Trophoblast cell (in vitro differentiated cells and primary cell): ENCODE results near the gene BRD4.
A peak's percentile ranks its signal among the peaks of the same experiment; 100 is the strongest.

ENCODE experiments used
- DNase-seq, 2 donors: peaks; one replicate each; pipeline ENCODE4 v3.0.0-alpha.2; 2016
- H2AFZ ChIP-seq: 2 replicates; pipeline ENCODE4 v1.6.1; 2013; ENCODE audit warnings: low read length, moderate library complexity, mild to moderate bottlenecking; ENCODE audit not compliant: insufficient read depth, poor library complexity
- H2AK5ac ChIP-seq: 2 replicates; pipeline ENCODE4 v1.6.1; 2013; ENCODE audit warnings: mild to moderate bottlenecking, low read length
- H2BK120ac ChIP-seq: 2 replicates; pipeline ENCODE4 v1.6.1; 2013; ENCODE audit warnings: low read length, mild to moderate bottlenecking, moderate library complexity; ENCODE audit not compliant: insufficient read depth, poor library complexity
- H2BK12ac ChIP-seq: 2 replicates; pipeline ENCODE4 v1.6.1; 2013; ENCODE audit warnings: mild to moderate bottlenecking, low read length, moderate library complexity
- H2BK5ac ChIP-seq: 2 replicates; pipeline ENCODE4 v1.6.1; 2013; ENCODE audit warnings: low read length, low read depth, moderate library complexity, mild to moderate bottlenecking; ENCODE audit not compliant: poor library complexity
- H3K14ac ChIP-seq: 2 replicates; pipeline ENCODE4 v1.6.1; 2013; ENCODE audit warnings: mild to moderate bottlenecking, low read length
- H3K18ac ChIP-seq: 2 replicates; pipeline ENCODE4 v1.6.1; 2013; ENCODE audit warnings: mild to moderate bottlenecking, low read length
- H3K23ac ChIP-seq: 2 replicates; pipeline ENCODE4 v1.6.1; 2013; ENCODE audit warnings: low read length
- H3K27ac ChIP-seq: 2 replicates; pipeline ENCODE4 v1.5.1; 2013; ENCODE audit warnings: low read depth, mild to moderate bottlenecking, inconsistent platforms, low read length, moderate library complexity
- H3K27me3 ChIP-seq: 2 replicates; pipeline ENCODE4 v1.6.1; 2013; ENCODE audit warnings: inconsistent platforms, mild to moderate bottlenecking, low read length, moderate library complexity; ENCODE audit not compliant: insufficient read depth
- H3K36me3 ChIP-seq, 2 experiments: 1 replicate in 1 of 2; 2 replicates in 1 of 2; pipeline ENCODE4 v1.6.1; 2013; ENCODE audit warnings: low read length in 2 of 2, mild to moderate bottlenecking in 2 of 2, moderate library complexity in 1 of 2; ENCODE audit not compliant: insufficient read depth in 2 of 2, control insufficient read depth in 1 of 2
- H3K4ac ChIP-seq: 2 replicates; pipeline ENCODE4 v1.6.1; 2013; ENCODE audit warnings: low read depth, mild to moderate bottlenecking, low read length, moderate library complexity
- H3K4me1 ChIP-seq, 2 experiments: 1 replicate in 1 of 2; 2 replicates in 1 of 2; pipeline ENCODE4 v1.6.1; 2013; ENCODE audit warnings: low read length in 2 of 2, mild to moderate bottlenecking in 2 of 2, moderate library complexity in 1 of 2; ENCODE audit not compliant: insufficient read depth in 2 of 2, control insufficient read depth in 1 of 2
- H3K4me2 ChIP-seq: 2 replicates; pipeline ENCODE4 v1.6.1; 2013; ENCODE audit warnings: inconsistent platforms, mild to moderate bottlenecking, low read length, moderate library complexity
- H3K4me3 ChIP-seq: 2 replicates; pipeline ENCODE4 v1.5.1; 2013; ENCODE audit warnings: mild to moderate bottlenecking, low read depth, low read length, inconsistent platforms
- H3K79me1 ChIP-seq: one replicate; pipeline ENCODE4 v1.6.1; 2013; ENCODE audit warnings: low read length
- H3K79me2 ChIP-seq: 2 replicates; pipeline ENCODE4 v1.6.1; 2013; ENCODE audit warnings: low read length, mild to moderate bottlenecking; ENCODE audit not compliant: control insufficient read depth, insufficient read depth, poor library complexity
- H3K9ac ChIP-seq: 2 replicates; pipeline ENCODE4 v1.6.1; 2013; ENCODE audit warnings: mild to moderate bottlenecking, low read length
- H3K9me3 ChIP-seq: 2 replicates; pipeline ENCODE4 v1.6.1; 2013; ENCODE audit warnings: low read depth, mild to moderate bottlenecking, control low read depth, inconsistent platforms, low read length; ENCODE audit not compliant: insufficient read depth
- H4K12ac ChIP-seq: 2 replicates; pipeline ENCODE4 v1.6.1; 2013; ENCODE audit warnings: low read depth, mild to moderate bottlenecking, low read length, moderate library complexity
- H4K8ac ChIP-seq: 2 replicates; pipeline ENCODE4 v1.6.1; 2013; ENCODE audit warnings: low read depth, mild to moderate bottlenecking, low read length, moderate library complexity
- H4K91ac ChIP-seq: one replicate; pipeline ENCODE4 v1.6.1; 2013; ENCODE audit warnings: low read depth, mild to moderate bottlenecking, low read length, moderate library complexity
- WGBS: extraction: QIAGEN DNeasy Blood & Tissue Kit; methylation state at CpG from one replicate; pipeline ENCODE4 v1.1.7; 2013; ENCODE audit warnings: missing lambda C conversion rate; ENCODE audit not compliant: insufficient read length, insufficient coverage; ENCODE audit errors: extremely low coverage; 5-methylcytosine and 5-hydroxymethylcytosine counted together

The BRD4 gene

DNA sequence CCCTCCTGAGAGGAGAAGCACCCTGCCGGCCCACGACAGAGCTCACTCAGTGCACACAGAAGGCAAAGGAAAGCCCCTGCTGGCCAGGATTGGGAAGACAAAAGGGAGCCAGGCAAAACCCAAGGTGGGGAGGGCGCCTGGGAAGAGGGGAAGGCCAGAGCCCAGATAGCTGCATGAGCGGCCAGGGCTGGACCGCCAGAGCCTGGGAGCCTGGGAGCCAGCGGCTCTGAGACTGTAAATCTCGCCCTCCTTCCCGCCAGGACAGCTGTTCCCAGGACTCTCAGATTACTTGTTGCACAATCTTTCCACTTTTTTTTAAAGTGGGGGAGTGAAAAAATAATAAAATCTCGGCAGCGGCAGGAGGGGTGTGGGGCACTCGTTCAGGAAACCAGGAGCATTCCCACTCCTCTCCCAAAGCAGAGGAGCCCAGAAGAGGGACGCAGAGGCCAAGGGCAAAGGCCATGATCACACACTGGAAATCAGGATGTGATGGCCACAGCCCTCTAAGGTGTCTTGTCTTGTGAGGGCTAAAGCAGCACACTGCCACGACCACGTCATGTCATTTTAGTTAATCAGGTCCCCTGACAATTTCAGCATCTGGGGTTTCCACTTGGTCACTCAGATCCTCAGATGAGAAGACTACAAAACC, 80.5 kb downstream of the BRD4 start:
- H4K91ac ChIP-seq = no peak overlapping the region

DNA sequence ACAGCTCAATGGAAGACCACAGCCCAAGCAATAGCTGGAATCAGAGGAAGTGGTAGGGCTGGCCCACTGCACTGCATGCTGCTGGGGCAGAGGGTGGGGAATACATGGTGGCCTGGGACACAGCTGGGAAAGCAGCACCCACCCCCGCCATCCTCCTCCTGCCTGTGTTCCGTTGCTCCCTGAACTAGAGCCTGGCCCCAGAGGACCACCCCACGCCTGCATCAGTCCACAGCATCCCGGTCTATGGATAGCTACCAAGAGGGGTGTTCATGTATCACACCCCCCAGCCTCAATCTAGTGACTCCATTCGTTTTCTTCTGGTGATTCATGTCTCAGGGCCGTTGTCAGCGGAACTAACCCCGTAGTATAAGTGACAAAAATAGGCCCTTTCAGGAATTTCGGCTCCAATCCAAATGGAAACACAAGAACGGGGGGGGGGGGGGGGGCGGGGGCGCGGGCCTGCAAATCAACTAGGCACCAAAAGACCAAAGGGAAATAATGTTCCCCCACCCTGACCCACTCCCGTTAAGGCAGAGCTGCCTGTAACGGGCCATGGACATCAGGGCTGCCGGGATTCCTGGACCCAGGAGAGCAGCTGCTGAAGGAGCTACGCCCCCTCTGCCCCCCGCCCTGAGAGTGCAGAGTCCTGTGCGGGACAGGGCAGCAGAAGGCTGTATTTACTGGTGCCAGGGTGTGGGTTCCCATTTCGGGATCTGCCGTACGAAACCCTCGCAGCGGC, 81.2 kb downstream of the BRD4 start:
- no peak overlapping the region for H3K4me2 ChIP-seq
- no peaks in the 10 kb centered on the region for H3K27me3 ChIP-seq

More for the DNA sequence above, 80.5 kb downstream of the BRD4 start:
- H3K18ac ChIP-seq = peak overlapping the region; percentile 16
- no peak overlapping the region for H3K4me3 ChIP-seq
- no peak overlapping the region for H3K9ac ChIP-seq
- WGBS = no CpG with 5 or more reads among the region's 14 CpGs
- peak; percentile 43 to 66 for DNase-seq
- peaks cover 4% of the 10 kb centered on the region for H3K79me2 ChIP-seq
- peak overlapping the region; percentile 35 for H3K27ac ChIP-seq
- peaks cover 2% of the 10 kb centered on the region for H3K9me3 ChIP-seq
- no peak overlapping the region for H3K23ac ChIP-seq
- H2AFZ ChIP-seq = no peak overlapping the region
- no peak overlapping the region for H2BK120ac ChIP-seq
- no peak overlapping the region for H3K4me2 ChIP-seq
- no peak overlapping the region for H2BK12ac ChIP-seq
- no peak overlapping the region for H4K8ac ChIP-seq
- no peak overlapping the region for H2BK5ac ChIP-seq
- H2AK5ac ChIP-seq = no peak overlapping the region
- H4K12ac ChIP-seq = no peak overlapping the region
- H3K4me1 ChIP-seq = peaks cover 37 to 39% of the 10 kb centered on the region in 2 experiments
- no peak overlapping the region for H3K14ac ChIP-seq
- H3K79me1 ChIP-seq = peaks cover 14% of the 10 kb centered on the region
- no peaks in the 10 kb centered on the region for H3K27me3 ChIP-seq
- peaks cover 78 to 81% of the 10 kb centered on the region in 2 experiments for H3K36me3 ChIP-seq
- no peak overlapping the region for H3K4ac ChIP-seq

DNA sequence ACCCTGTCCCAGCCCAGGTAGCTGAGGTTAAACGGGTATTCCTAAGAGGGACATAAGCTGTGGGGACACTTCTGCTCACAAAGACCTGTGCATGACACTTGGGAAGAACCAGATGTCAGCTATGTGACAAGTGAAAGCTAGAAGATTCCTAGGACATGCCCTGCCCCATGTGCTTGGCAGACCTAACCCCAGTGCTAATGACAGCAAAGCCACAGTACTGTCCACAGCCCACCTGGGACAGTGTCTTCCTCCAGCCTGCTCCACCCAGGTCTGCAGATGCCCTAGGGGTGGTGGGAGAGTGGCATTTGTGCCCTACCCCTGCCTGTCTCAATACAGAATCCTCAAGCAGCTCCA, 81.7 kb downstream of the BRD4 start:
- Histone ChIP-seq H4K91ac (no peak overlapping the region), H3K4me1 (peaks cover 37 to 39% of the 10 kb centered on the region in 2 experiments), H3K9me3 (peaks cover 2% of the 10 kb centered on the region), H2AFZ (no peak overlapping the region), H4K8ac (no peak overlapping the region), H2BK5ac (peak overlapping the region; percentile 18), H3K4me3 (no peak overlapping the region), H3K23ac (no peak overlapping the region), H3K27ac (peak overlapping the region; percentile 46), H3K4ac (no peak overlapping the region), H3K18ac (no peak overlapping the region), H3K79me2 (peaks cover 4% of the 10 kb centered on the region), H2AK5ac (no peak overlapping the region), H3K79me1 (peaks cover 14% of the 10 kb centered on the region), H3K4me2 (no peak overlapping the region), H3K9ac (peak overlapping the region; percentile 35), H3K14ac (no peak overlapping the region), H3K27me3 (no peaks in the 10 kb centered on the region), H3K36me3 (peaks cover 78 to 81% of the 10 kb centered on the region in 2 experiments), H4K12ac (no peak overlapping the region), H2BK120ac (no peak overlapping the region), H2BK12ac (no peak overlapping the region)
- no CpG with 5 or more reads among the region's 1 CpG for WGBS
- DNase-seq = no peak

More for the DNA sequence above, 81.2 kb downstream of the BRD4 start:
- peaks cover 14% of the 10 kb centered on the region for H3K79me1 ChIP-seq
- H3K79me2 ChIP-seq = peaks cover 4% of the 10 kb centered on the region
- H2BK12ac ChIP-seq = no peak overlapping the region
- no peak overlapping the region for H3K4me3 ChIP-seq
- no peak overlapping the region for H2AK5ac ChIP-seq
- no peak overlapping the region for H4K91ac ChIP-seq
- no peak overlapping the region for H3K14ac ChIP-seq
- peak overlapping the region; percentile 16 for H3K18ac ChIP-seq
- peak in 1 of 2 donors; percentile 13 for DNase-seq
- peak overlapping the region; percentile 46 for H3K27ac ChIP-seq
- peaks cover 2% of the 10 kb centered on the region for H3K9me3 ChIP-seq
- no peak overlapping the region for H2BK5ac ChIP-seq
- H3K9ac ChIP-seq = no peak overlapping the region
- H3K4ac ChIP-seq = no peak overlapping the region
- no peak overlapping the region for H2AFZ ChIP-seq
- no CpG with 5 or more reads among the region's 24 CpGs for WGBS
- no peak overlapping the region for H4K8ac ChIP-seq
- H3K23ac ChIP-seq = no peak overlapping the region
- peaks cover 37 to 39% of the 10 kb centered on the region in 2 experiments for H3K4me1 ChIP-seq
- no peak overlapping the region for H2BK120ac ChIP-seq
- H4K12ac ChIP-seq = peak overlapping the region; percentile 10
- peaks cover 78 to 81% of the 10 kb centered on the region in 2 experiments for H3K36me3 ChIP-seq

DNA sequence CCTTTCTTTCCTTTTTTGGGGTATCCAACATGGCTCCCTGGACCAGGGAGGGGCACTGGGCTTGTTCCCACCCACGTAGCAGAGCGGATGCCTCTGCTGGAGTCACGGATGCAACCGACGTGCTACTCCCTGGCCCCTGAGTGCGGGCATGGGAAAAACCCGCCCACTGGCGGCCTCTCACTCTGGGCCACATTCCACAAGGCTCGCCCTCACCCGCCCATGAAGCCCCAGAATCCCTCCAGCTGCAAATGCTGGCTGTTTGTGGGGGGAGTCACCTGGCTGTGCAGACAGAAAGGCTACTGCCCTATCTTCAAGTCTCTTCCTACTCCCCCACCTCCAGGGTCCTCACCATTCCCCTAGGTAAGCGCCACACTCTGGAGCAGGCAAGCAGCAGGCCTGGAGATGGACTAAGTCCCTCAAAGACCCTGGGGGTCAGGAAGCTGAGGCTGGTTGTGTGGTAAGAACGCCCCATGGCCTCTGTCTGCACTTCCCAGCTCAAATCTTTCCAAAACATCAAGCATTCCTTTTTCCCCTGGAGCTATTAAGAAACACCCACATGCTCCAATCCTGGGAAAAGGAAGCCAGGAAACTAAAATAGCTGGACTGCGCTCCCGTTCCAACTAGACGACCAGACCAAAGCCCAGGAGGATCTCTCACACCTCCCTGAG, 82.2 kb downstream of the BRD4 start:
- Histone ChIP-seq H4K8ac (peak overlapping the region; percentile 11), H3K4me3 (no peak overlapping the region), H2AFZ (no peak overlapping the region), H3K36me3 (peaks cover 78 to 81% of the 10 kb centered on the region in 2 experiments), H2BK120ac (peak overlapping the region; percentile 12), H3K9ac (no peak overlapping the region), H2AK5ac (no peak overlapping the region), H3K23ac (no peak overlapping the region), H3K27ac (peak overlapping the region; percentile 58), H3K79me2 (peaks cover 4% of the 10 kb centered on the region), H3K18ac (no peak overlapping the region), H3K27me3 (no peaks in the 10 kb centered on the region), H3K4me1 (peaks cover 37 to 39% of the 10 kb centered on the region in 2 experiments), H2BK5ac (peak overlapping the region; percentile 38), H3K4ac (no peak overlapping the region), H4K12ac (no peak overlapping the region), H2BK12ac (no peak overlapping the region), H3K9me3 (peaks cover 2% of the 10 kb centered on the region), H3K14ac (no peak overlapping the region), H3K4me2 (no peak overlapping the region), H3K79me1 (peaks cover 14% of the 10 kb centered on the region), H4K91ac (no peak overlapping the region)
- peak; percentile 68 to 77 for DNase-seq
- no CpG with 5 or more reads among the region's 15 CpGs for WGBS
